Stimulated activated CD8-positive, alpha-beta memory T cell treated with anti-CD3 and anti-CD28 coated beads, Interleukin-7, amount 100 ng/mL, for 1 hour (primary cell): ENCODE results near the gene AQP12B.

Source experiments
- DNase-seq, 2 donors: peaks; one replicate each; pipeline ENCODE4 v3.0.0-alpha.2; 2020; ENCODE audit warnings: low read depth in 2 of 2

AQP12B gene

GRCh38 chr2:240717681-240718581 is 35.2 kb upstream of the AQP12B start:
- DNase-seq = no peak

GRCh38 chr2:240717181-240717641 is 34.5 kb upstream of the AQP12B start:
- no peak for DNase-seq

- no peak for DNase-seq
These were observed 33.6 kb upstream of the AQP12B start for GRCh38 chr2:240716130-240716798.

GRCh38 chr2:240714747-240715725 is 32.4 kb upstream of the AQP12B start:
- DNase-seq = no peak

- no peak for DNase-seq
These were observed 31.5 kb upstream of the AQP12B start for GRCh38 chr2:240713928-240714746.

GRCh38 chr2:240713071-240713927 is 30.6 kb upstream of the AQP12B start:
- DNase-seq = no peak

- no peak for DNase-seq
These were observed 29.4 kb upstream of the AQP12B start for GRCh38 chr2:240712121-240712520.

- DNase-seq = no peak
These were observed 29.0 kb upstream of the AQP12B start for GRCh38 chr2:240711701-240712100.

- no peak for DNase-seq
These were observed 28.6 kb upstream of the AQP12B start for GRCh38 chr2:240711296-240711695.

- no peak for DNase-seq
These were observed 25.8 kb upstream of the AQP12B start for GRCh38 chr2:240708457-240708856.

- no peak for DNase-seq
These were observed 25.1 kb upstream of the AQP12B start for GRCh38 chr2:240707821-240708220.

- DNase-seq = no peak
These were observed 24.5 kb upstream of the AQP12B start for GRCh38 chr2:240707043-240707756.

- DNase-seq = no peak
These were observed 22.6 kb upstream of the AQP12B start for GRCh38 chr2:240705204-240705791.

GRCh38 chr2:240704651-240705050 is 22.0 kb upstream of the AQP12B start:
- no peak for DNase-seq

- no peak for DNase-seq
These were observed 21.0 kb upstream of the AQP12B start for GRCh38 chr2:240703417-240704341.

- DNase-seq = no peak
These were observed 19.9 kb upstream of the AQP12B start for GRCh38 chr2:240702640-240703011.

GRCh38 chr2:240701736-240702639 is 19.3 kb upstream of the AQP12B start:
- no peak for DNase-seq
